IMR-90 (cell line): ENCODE measurements around the gene TMEM144. TPM values are rescaled to one million over a fixed set of nuclear protein-coding genes. Genes with fewer than 3 reads are reported as not detected.

Experiments
- ATAC-seq: fragments of 200-7000 bp; cut with Tn5 transposase; 2 replicates; pipeline ENCODE4 v1.9.1; 2020; ENCODE audit warnings: low read depth, mild to moderate bottlenecking, moderate library complexity
- BruUV-seq: library from RNA; stranded (reverse); fragments of 400-500 nt; replicated peaks from 2 replicates; lab custom pipeline; 2021; lab: Mats Ljungman, UMichigan
- CTCF ChIA-PET: fragments of 300-600 bp; formaldehyde crosslinking; extraction: SDS; loops from one replicate; lab custom pipeline; 2021; ENCODE audit warnings: antibody characterized with exemption; lab: Yijun Ruan, JAX
- POLR2A ChIA-PET: fragments of 300-600 bp; sonication (Branson Sonifier 250); formaldehyde crosslinking; loops from one replicate; lab custom pipeline; 2022; ENCODE audit warnings: antibody characterized with exemption; ENCODE audit not compliant: unreplicated experiment; lab: Charles Lee
- DNase-seq: peaks from one replicate; pipeline ENCODE4 v3.0.0; 2013
- H2AFZ ChIP-seq: replicated peaks from 2 replicates; pipeline ENCODE3; 2013; ENCODE audit warnings: low read length, mild to moderate bottlenecking; ENCODE audit not compliant: poor library complexity
- H2AK5ac ChIP-seq: 2 replicates; pipeline ENCODE4 v1.6.1; 2013; ENCODE audit warnings: low read depth, low read length, inconsistent platforms
- H2AK9ac ChIP-seq: replicated peaks from 2 replicates; pipeline ENCODE3; 2013; ENCODE audit warnings: mild to moderate bottlenecking, low read depth, low read length, moderate library complexity; ENCODE audit not compliant: poor library complexity
- H2BK120ac ChIP-seq: 2 replicates; pipeline ENCODE4 v1.6.1; 2013; ENCODE audit warnings: low read depth, low read length, inconsistent platforms
- H2BK15ac ChIP-seq: 3 replicates; pipeline ENCODE4 v1.6.1; 2013; ENCODE audit warnings: low read depth, low read length, inconsistent platforms
- H2BK20ac ChIP-seq: 2 replicates; pipeline ENCODE4 v1.6.1; 2013; ENCODE audit warnings: low read depth, mild to moderate bottlenecking, inconsistent platforms, low read length, moderate library complexity
- H2BK5ac ChIP-seq: 2 replicates; pipeline ENCODE4 v1.6.1; 2013; ENCODE audit warnings: mild to moderate bottlenecking, low read depth, low read length, inconsistent platforms; ENCODE audit not compliant: poor library complexity, severe bottlenecking
- H3K14ac ChIP-seq: replicated peaks from 2 replicates; pipeline ENCODE4 v1.6.1; 2013; ENCODE audit warnings: low read depth, low read length, inconsistent platforms
- H3K18ac ChIP-seq: 2 replicates; pipeline ENCODE4 v1.6.1; 2013; ENCODE audit warnings: low read depth, low read length, control low read depth
- H3K23ac ChIP-seq: 2 replicates; pipeline ENCODE4 v1.6.1; 2013; ENCODE audit warnings: low read depth, low read length, inconsistent platforms
- H3K27ac ChIP-seq: 2 replicates; pipeline ENCODE4 v1.5.1; 2013; ENCODE audit warnings: mild to moderate bottlenecking, control low read depth, low read length; ENCODE audit not compliant: insufficient read depth
- H3K27me3 ChIP-seq: 2 replicates; pipeline ENCODE4 v1.6.1; 2013; ENCODE audit warnings: low read length; ENCODE audit not compliant: control insufficient read depth, insufficient read depth
- H3K36me3 ChIP-seq: 2 replicates; pipeline ENCODE4 v1.6.1; 2013; ENCODE audit warnings: low read length, mixed read lengths; ENCODE audit not compliant: control insufficient read depth, insufficient read depth
- H3K4ac ChIP-seq: 2 replicates; pipeline ENCODE4 v1.6.1; 2013; ENCODE audit warnings: low read depth, low read length, inconsistent platforms
- H3K4me1 ChIP-seq: 2 replicates; pipeline ENCODE4 v1.6.1; 2013; ENCODE audit warnings: low read length, mixed read lengths; ENCODE audit not compliant: control insufficient read depth, insufficient read depth
- H3K4me2 ChIP-seq: 2 replicates; pipeline ENCODE4 v1.6.1; 2013; ENCODE audit warnings: low read depth, mild to moderate bottlenecking, control low read depth, low read length, moderate library complexity
- H3K4me3 ChIP-seq: 2 replicates; pipeline ENCODE4 v1.5.1; 2013; ENCODE audit warnings: low read depth, mild to moderate bottlenecking, control low read depth, low read length, moderate library complexity; ENCODE audit not compliant: insufficient read depth
- H3K56ac ChIP-seq: 2 replicates; pipeline ENCODE4 v1.6.1; 2013; ENCODE audit warnings: low read length, inconsistent platforms; ENCODE audit not compliant: insufficient read depth; ENCODE audit errors: extremely low read depth
- H3K79me1 ChIP-seq, 2 experiments: 2 replicates each; pipeline ENCODE4 v1.6.1; 2013; ENCODE audit warnings: low read length in 2 of 2, inconsistent platforms in 1 of 2, low read depth in 1 of 2
- H3K9ac ChIP-seq: 2 replicates; pipeline ENCODE4 v1.6.1; 2013; ENCODE audit warnings: low read depth, low read length, control low read depth
- H3K9me1 ChIP-seq: 2 replicates; pipeline ENCODE4 v1.6.1; 2013; ENCODE audit warnings: low read length, inconsistent platforms; ENCODE audit not compliant: insufficient read depth
- H3K9me3 ChIP-seq: 2 replicates; pipeline ENCODE4 v1.6.1; 2013; ENCODE audit warnings: low read length; ENCODE audit not compliant: control insufficient read depth, insufficient read depth
- H4K20me1 ChIP-seq: 2 replicates; pipeline ENCODE4 v1.6.1; 2013; ENCODE audit warnings: low read length, inconsistent platforms; ENCODE audit not compliant: insufficient read depth
- H4K5ac ChIP-seq: 2 replicates; pipeline ENCODE4 v1.6.1; 2013; ENCODE audit warnings: mild to moderate bottlenecking, low read depth, low read length, control low read depth
- H4K8ac ChIP-seq, 2 experiments: 2 replicates each; pipeline ENCODE4 v1.6.1; 2013; ENCODE audit warnings: low read depth in 2 of 2, low read length in 2 of 2, control low read depth in 1 of 2, inconsistent platforms in 1 of 2
- H4K91ac ChIP-seq: 2 replicates; pipeline ENCODE4 v1.6.1; 2013; ENCODE audit warnings: low read depth, low read length, inconsistent platforms; ENCODE audit not compliant: insufficient read depth
- BHLHE40 ChIP-seq: fragments of 150-350 bp; IDR thresholded peaks from 2 replicates; pipeline ENCODE4 v1.6.1; 2016; ENCODE audit warnings: mild to moderate bottlenecking, low read depth, low read length
- CEBPB ChIP-seq: IDR thresholded peaks from 2 replicates; pipeline ENCODE4 v1.6.1; 2012; ENCODE audit warnings: low read depth, low read length, improper control_type of control experiment
- CHD1 ChIP-seq: IDR thresholded peaks from 2 replicates; pipeline ENCODE4 v1.6.1; 2012; ENCODE audit warnings: low read depth, low read length, improper control_type of control experiment
- CTCF ChIP-seq: conservative IDR thresholded peaks from 2 replicates; pipeline ENCODE4 v1.5.1; 2012; ENCODE audit warnings: mild to moderate bottlenecking, low read depth, low read length, improper control_type of control experiment
- ELK1 ChIP-seq: fragments of 150-350 bp; IDR thresholded peaks from 2 replicates; pipeline ENCODE4 v1.6.1; 2016; ENCODE audit warnings: low read depth, mild to moderate bottlenecking, low read length, moderate library complexity, borderline replicate concordance
- FOS ChIP-seq: fragments of 150-350 bp; IDR thresholded peaks from 2 replicates; pipeline ENCODE4 v1.6.1; 2016; ENCODE audit warnings: low read depth, low read length
- MAFK ChIP-seq: IDR thresholded peaks from 2 replicates; pipeline ENCODE4 v1.6.1; 2012; ENCODE audit warnings: low read depth, low read length, improper control_type of control experiment
- MAZ ChIP-seq: IDR thresholded peaks from 2 replicates; pipeline ENCODE4 v1.6.1; 2012; ENCODE audit warnings: low read depth, mild to moderate bottlenecking, low read length, improper control_type of control experiment, moderate library complexity, borderline replicate concordance
- MXI1 ChIP-seq: IDR thresholded peaks from 2 replicates; pipeline ENCODE4 v1.6.1; 2012; ENCODE audit warnings: low read depth, mild to moderate bottlenecking, low read length, moderate library complexity, borderline replicate concordance
- NFE2L2 ChIP-seq: fragments of 150-350 bp; IDR thresholded peaks from 2 replicates; pipeline ENCODE4 v1.6.1; 2016; ENCODE audit warnings: low read depth, mild to moderate bottlenecking, low read length
- POLR2A ChIP-seq: IDR thresholded peaks from 2 replicates; pipeline ENCODE4 v1.6.1; 2012; ENCODE audit warnings: mild to moderate bottlenecking, low read depth, low read length
- RAD21 ChIP-seq: IDR thresholded peaks from 2 replicates; pipeline ENCODE4 v1.6.1; 2012; ENCODE audit warnings: low read length, improper control_type of control experiment
- RCOR1 ChIP-seq: IDR thresholded peaks from 2 replicates; pipeline ENCODE4 v1.6.1; 2012; ENCODE audit warnings: mild to moderate bottlenecking, low read length, improper control_type of control experiment; ENCODE audit not compliant: insufficient replicate concordance
- RFX5 ChIP-seq: IDR thresholded peaks from 2 replicates; pipeline ENCODE4 v1.8.0; 2012; ENCODE audit warnings: low read depth, mild to moderate bottlenecking, low read length, moderate library complexity
- SMC3 ChIP-seq: fragments of 150-350 bp; IDR thresholded peaks from 2 replicates; pipeline ENCODE4 v1.6.1; 2016; ENCODE audit warnings: low read depth, mild to moderate bottlenecking, antibody characterized with exemption, low read length, moderate library complexity
- WGBS, 2 experiments: methylation state at CpG; one replicate each; pipeline versions ENCODE4 v1.1.5 to v1.1.7; 2013; ENCODE audit warnings: missing lambda C conversion rate in 2 of 2; ENCODE audit not compliant: insufficient read length in 1 of 2; ENCODE audit errors: extremely low coverage in 2 of 2; 5-methylcytosine and 5-hydroxymethylcytosine counted together
- dilution Hi-C: fragments of 300-500 bp; cut with HindIII; formaldehyde crosslinking; loops from one replicate; pipeline ENCODE4 v1.14.3; 2018; ENCODE audit warnings: low sequenced_read_pairs; ENCODE audit not compliant: unreplicated experiment
- in situ Hi-C: fragments of 300-500 bp; cut with MboI; formaldehyde crosslinking; loops from 3 replicates; pipeline ENCODE4 v1.14.3; 2019; ENCODE audit warnings: low sequenced_read_pairs, inconsistent platforms, mixed read lengths
- intact Hi-C: fragments of 100-400 bp; cut with micrococcal nuclease; formaldehyde crosslinking; loops from 2 replicates; pipeline ENCODE4 v1.10.0; 2022
- polyA plus RNA-seq, 3 experiments: library from polyadenylated mRNA; depleted of rRNA; stranded (reverse); fragments of >200 nt; gene quantifications; 2 replicates each; pipeline ENCODE4 v1.2.3, GENCODE V29; 2012; ENCODE audit warnings: low replicate concordance in 1 of 3
- total RNA-seq: library from RNA; depleted of rRNA; stranded (reverse); fragments of >200 nt; gene quantifications from 2 replicates; pipeline ENCODE4 v1.2.3, GENCODE V29; 2012
- TF ChIP-seq, protein P1 (sequence below): fragments of 150-350 bp; IDR thresholded peaks from 2 replicates; pipeline ENCODE4 v1.6.1; 2017; ENCODE audit warnings: mild to moderate bottlenecking, antibody characterized with exemption, low read length, low read depth

TMEM144 gene
- total and polyA plus RNA-seq, 2 of the 4 experiments (the other 2 are of a cell fraction), result 0.58 to 2.2 TPM

DNA sequence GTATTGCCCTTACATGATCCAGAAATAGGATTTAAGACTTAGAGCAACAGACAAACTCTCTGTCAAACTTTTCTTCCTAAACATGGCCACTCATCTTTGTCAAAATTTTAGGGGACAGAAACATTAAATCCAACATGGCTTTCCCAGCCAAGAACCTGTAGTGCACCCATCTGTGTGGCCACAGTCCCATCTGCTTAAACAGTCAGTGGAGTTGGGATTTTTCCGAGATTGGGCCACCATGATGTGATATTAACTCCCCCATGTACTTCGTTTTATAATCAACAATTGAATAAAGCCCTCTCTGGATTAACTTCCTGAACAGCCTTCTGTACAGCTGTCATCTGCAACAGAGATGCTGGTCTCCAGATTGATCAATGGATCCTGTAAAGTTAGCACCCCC lies 28.9 kb downstream of the TMEM144 start:
- dilution Hi-C loops (no loop called here), in situ Hi-C loops (no loop called here), intact Hi-C loops (no loop called here)
- no peak overlapping the region for H3K56ac ChIP-seq
- H4K8ac ChIP-seq, result no peak overlapping the region
- DNase-seq (no peak), ATAC-seq (no peak)
- H3K27ac ChIP-seq, result no peak overlapping the region
- no peaks in the 10 kb centered on the region for H3K9me3 ChIP-seq
- H3K4me3 ChIP-seq, result no peak overlapping the region
- H3K27me3 ChIP-seq, result no peaks in the 10 kb centered on the region; the same call in 1 of the 2 replicates
- no peak overlapping the region for H4K91ac ChIP-seq
- H2BK120ac ChIP-seq, result no peak overlapping the region
- no peak overlapping the region for H2BK20ac ChIP-seq
- no peaks in the 10 kb centered on the region for H4K20me1 ChIP-seq
- TF ChIP-seq RFX5 (no peak), SMC3 (no peak), CHD1 (no peak), CEBPB (no peak), ELK1 (no peak), BHLHE40 (no peak), MXI1 (no peak), NFE2L2 (no peak), POLR2A (no peak), RCOR1 (no peak), MAZ (no peak), RAD21 (no peak), MAFK (no peak), CTCF (no peak), FOS (no peak)
- TF ChIP-seq, protein P1, sequence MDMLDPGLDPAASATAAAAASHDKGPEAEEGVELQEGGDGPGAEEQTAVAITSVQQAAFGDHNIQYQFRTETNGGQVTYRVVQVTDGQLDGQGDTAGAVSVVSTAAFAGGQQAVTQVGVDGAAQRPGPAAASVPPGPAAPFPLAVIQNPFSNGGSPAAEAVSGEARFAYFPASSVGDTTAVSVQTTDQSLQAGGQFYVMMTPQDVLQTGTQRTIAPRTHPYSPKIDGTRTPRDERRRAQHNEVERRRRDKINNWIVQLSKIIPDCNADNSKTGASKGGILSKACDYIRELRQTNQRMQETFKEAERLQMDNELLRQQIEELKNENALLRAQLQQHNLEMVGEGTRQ, result no peak
- CTCF ChIA-PET, result no interaction called here
- no peak overlapping the region for H3K14ac ChIP-seq
- no peak overlapping the region for H4K5ac ChIP-seq
- no peaks in the 10 kb centered on the region for H3K9me1 ChIP-seq
- H3K36me3 ChIP-seq, result no peaks in the 10 kb centered on the region
- BruUV-seq, result no TSS peak
- no CpG with 5 or more reads among the region's 2 CpGs for WGBS, 2 experiments
- no peaks in the 10 kb centered on the region for H3K79me1 ChIP-seq
- no peak overlapping the region for H3K18ac ChIP-seq
- H3K4me1 ChIP-seq, result no peaks in the 10 kb centered on the region
- no peak overlapping the region for H3K9ac ChIP-seq
- H3K4me2 ChIP-seq, result no peak overlapping the region
- no peak overlapping the region for H3K23ac ChIP-seq
- H2AK5ac ChIP-seq, result no peak overlapping the region
- H2BK15ac ChIP-seq, result no peak overlapping the region
- no peak overlapping the region for H2AK9ac ChIP-seq
- H2AFZ ChIP-seq, result no peak overlapping the region
- POLR2A ChIA-PET, result no interaction called here
- H3K4ac ChIP-seq, result no peak overlapping the region
- H2BK5ac ChIP-seq, result no peak overlapping the region
